SU-DHL-6 (cell line): Measurements from ENCODE around the gene CAPZA2.

Experiments
- CTCF ChIP-seq: fragments of 200-600 bp; sonication (generic); IDR thresholded peaks from one replicate; pipeline ENCODE4 v1.5.1; 2017; ENCODE audit warnings: antibody characterized with exemption, mild to moderate bottlenecking, low read length, moderate library complexity; ENCODE audit not compliant: insufficient read depth, poor library complexity, severe bottlenecking
- EZH2phosphoT487 ChIP-seq: fragments of 200-600 bp; sonication (generic), shearing (Covaris generic); conservative IDR thresholded peaks from 2 replicates; pipeline ENCODE4 v1.6.1; 2018; ENCODE audit warnings: mild to moderate bottlenecking, antibody characterized with exemption, low read length, moderate library complexity, mixed read lengths

DNA sequence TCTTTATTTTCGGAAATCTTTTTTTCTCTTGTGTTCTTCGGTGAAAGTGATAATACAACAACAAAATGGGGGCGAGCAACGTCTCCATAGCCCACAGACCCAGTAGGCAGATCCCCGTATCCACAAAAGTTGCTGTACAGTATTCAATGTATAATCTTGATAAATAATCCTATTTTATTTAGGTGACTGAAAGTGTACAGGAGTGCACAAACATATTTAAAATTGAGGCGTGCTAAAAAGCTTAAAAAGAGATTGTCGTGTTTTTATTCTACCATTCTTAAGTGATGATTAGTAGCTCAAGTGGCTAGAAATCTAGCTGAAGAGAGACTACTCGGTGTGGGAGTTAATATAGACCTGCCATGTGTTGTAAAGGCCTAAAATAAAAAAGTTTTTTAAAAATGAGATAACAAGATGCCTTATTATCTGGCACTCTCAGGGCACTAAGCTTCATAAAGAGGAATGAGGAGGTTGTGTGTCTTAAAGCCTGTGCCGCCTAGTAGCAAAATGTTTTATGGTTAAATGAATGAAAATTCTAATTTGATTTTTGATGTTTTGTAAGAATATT is 1.6 kb downstream of the CAPZA2 start:
- TF ChIP-seq CTCF (no peak), EZH2phosphoT487 (no peak)
